GM23338 (cell line): ENCODE data around the gene TSPAN4. TPM values are rescaled to one million over a fixed set of nuclear protein-coding genes. Genes with fewer than 3 reads are reported as not detected.

ENCODE experiments used
- ATAC-seq: fragments of 200-7000 bp; cut with Tn5 transposase; 3 replicates; pipeline ENCODE4 v1.9.1; 2020
- DNase-seq: peaks from one replicate; pipeline ENCODE4 v3.0.0-alpha.2; 2015; ENCODE audit warnings: low spot score
- H2AFZ ChIP-seq: fragments of 200-600 bp; sonication (generic); 2 replicates; pipeline ENCODE4 v1.8.0; 2016; ENCODE audit warnings: antibody characterized with exemption, mild to moderate bottlenecking, moderate library complexity
- H3F3A ChIP-seq: fragments of 200-600 bp; sonication (generic); replicated peaks from 2 replicates; pipeline ENCODE4 v1.8.0; 2017; ENCODE audit warnings: antibody characterized with exemption, mixed run types, low read depth
- H3K27ac ChIP-seq: fragments of 200-600 bp; sonication (generic); 2 replicates; pipeline ENCODE4 v1.6.1; 2016; ENCODE audit warnings: low read depth
- H3K27me3 ChIP-seq: fragments of 200-600 bp; sonication (generic); 2 replicates; pipeline ENCODE4 v1.8.0; 2016; ENCODE audit warnings: mild to moderate bottlenecking, mixed run types, moderate library complexity; ENCODE audit not compliant: insufficient read depth
- H3K36me3 ChIP-seq: fragments of 200-600 bp; sonication (generic); 2 replicates; pipeline ENCODE4 v1.8.0; 2016; ENCODE audit warnings: mild to moderate bottlenecking; ENCODE audit not compliant: insufficient read depth
- H3K4me1 ChIP-seq: fragments of 200-600 bp; sonication (generic); 2 replicates; pipeline ENCODE4 v1.8.0; 2016; ENCODE audit warnings: mild to moderate bottlenecking, moderate library complexity; ENCODE audit not compliant: insufficient read depth
- H3K4me2 ChIP-seq: fragments of 200-600 bp; sonication (generic); 2 replicates; pipeline ENCODE4 v1.7.1; 2017; ENCODE audit warnings: mixed run types
- H3K4me3 ChIP-seq: fragments of 200-600 bp; sonication (generic); 2 replicates; pipeline ENCODE4 v1.6.1; 2016; ENCODE audit warnings: mixed run types
- H3K79me2 ChIP-seq: fragments of 200-600 bp; sonication (generic); replicated peaks from 2 replicates; pipeline ENCODE4 v1.8.0; 2017; ENCODE audit warnings: mild to moderate bottlenecking; ENCODE audit not compliant: insufficient read depth
- H3K9me2 ChIP-seq: fragments of 200-600 bp; sonication (generic); 2 replicates; pipeline ENCODE4 v1.8.0; 2017; ENCODE audit not compliant: insufficient read depth
- H4K20me1 ChIP-seq: fragments of 200-600 bp; sonication (generic); replicated peaks from 2 replicates; pipeline ENCODE4 v1.8.0; 2017; ENCODE audit warnings: mild to moderate bottlenecking; ENCODE audit not compliant: insufficient read depth
- H3K27ac Mint-ChIP-seq: 2 replicates; pipeline ENCODE4 v1.8.0; 2020; ENCODE audit warnings: inconsistent platforms, mild to moderate bottlenecking, moderate library complexity, mixed read lengths
- H3K27me3 Mint-ChIP-seq: 3 replicates; pipeline ENCODE4 v1.8.0; 2022; ENCODE audit warnings: low read depth, mild to moderate bottlenecking, moderate library complexity, mixed read lengths, inconsistent platforms; ENCODE audit not compliant: insufficient read depth, poor library complexity
- H3K36me3 Mint-ChIP-seq: 3 replicates; pipeline ENCODE4 v1.8.0; 2021; ENCODE audit warnings: low read depth, mild to moderate bottlenecking, inconsistent platforms, moderate library complexity, mixed read lengths
- H3K4me1 Mint-ChIP-seq: 3 replicates; pipeline ENCODE4 v1.8.0; 2020; ENCODE audit warnings: mild to moderate bottlenecking, inconsistent platforms, mixed read lengths
- H3K4me3 Mint-ChIP-seq: 3 replicates; pipeline ENCODE4 v1.8.0; 2021; ENCODE audit warnings: moderate library complexity, mild to moderate bottlenecking, inconsistent platforms, mixed read lengths
- H3K9me3 Mint-ChIP-seq: 3 replicates; pipeline ENCODE4 v1.8.0; 2020; ENCODE audit warnings: moderate library complexity, mild to moderate bottlenecking, inconsistent platforms, mixed read lengths
- CREB1 ChIP-seq: fragments of 250-450 bp; sonication (Bioruptor Pico); IDR thresholded peaks from 2 replicates; pipeline ENCODE4 v1.5.0; 2020; ENCODE audit warnings: low read depth, mild to moderate bottlenecking, moderate library complexity
- CTCF ChIP-seq, 2 experiments: fragments of 200-600 bp in 1 of 2; sonication (generic) in 1 of 2; conservative IDR thresholded peaks; 2 replicates each; pipeline versions ENCODE4 v1.5.1 to v1.6.1; 2016 to 2017; ENCODE audit warnings: antibody characterized with exemption in 2 of 2, low read depth in 2 of 2, mild to moderate bottlenecking in 2 of 2, moderate library complexity in 1 of 2
- ETS1 ChIP-seq: IDR thresholded peaks from 2 replicates; pipeline ENCODE4 v1.6.1; 2016; ENCODE audit warnings: antibody characterized with exemption
- EZH2 ChIP-seq: fragments of 200-600 bp; sonication (generic); IDR thresholded peaks from one replicate; pipeline ENCODE4 v1.8.0; 2017; ENCODE audit warnings: antibody characterized with exemption, mild to moderate bottlenecking, low read depth; ENCODE audit not compliant: unreplicated experiment
- EZH2phosphoT487 ChIP-seq: fragments of 200-600 bp; sonication (generic); IDR thresholded peaks from one replicate; pipeline ENCODE4 v1.8.1; 2018; ENCODE audit warnings: antibody characterized with exemption; ENCODE audit not compliant: unreplicated experiment
- JUNB ChIP-seq: IDR thresholded peaks from one replicate; pipeline ENCODE4 v1.6.1; 2016; ENCODE audit warnings: antibody characterized with exemption; ENCODE audit not compliant: unreplicated experiment
- NANOG ChIP-seq: IDR thresholded peaks from 2 replicates; pipeline ENCODE4 v1.6.1; 2016; ENCODE audit warnings: antibody characterized with exemption, borderline replicate concordance
- POLR2AphosphoS5 ChIP-seq: IDR thresholded peaks from 2 replicates; pipeline ENCODE4 v1.6.1; 2016; ENCODE audit warnings: antibody characterized with exemption, low read depth
- REST ChIP-seq: IDR thresholded peaks from one replicate; pipeline ENCODE4 v1.6.1; 2018; ENCODE audit warnings: antibody characterized with exemption; ENCODE audit not compliant: unreplicated experiment
- STAT1 ChIP-seq: IDR thresholded peaks from one replicate; pipeline ENCODE4 v1.6.1; 2016; ENCODE audit warnings: antibody characterized with exemption; ENCODE audit not compliant: unreplicated experiment
- ZNF331 ChIP-seq: fragments of 250-450 bp; sonication (Bioruptor Pico); IDR thresholded peaks from 2 replicates; pipeline ENCODE4 v1.5.0; 2020; ENCODE audit warnings: low read depth, mild to moderate bottlenecking, moderate library complexity
- polyA plus RNA-seq: library from polyadenylated mRNA; unstranded; fragments of >200 nt; fragmentation: Nextera tagmentation; extraction: Ambion mirVana; gene quantifications from 2 replicates; pipeline ENCODE4 v1.2.1, GENCODE V29; 2016
- total RNA-seq: library from RNA; depleted of rRNA; stranded (reverse); fragments of >200 nt; shearing (Covaris generic); gene quantifications from 2 replicates; pipeline ENCODE4 v1.2.3, GENCODE V29; 2014

The TSPAN4 gene
- total and polyA plus RNA-seq, 2 experiments from 2014 or later, result 76.8 to 150 TPM

GRCh38 chr11:834371-835316 lies 8.0 kb upstream of the TSPAN4 start:
- no peak overlapping the region for H2AFZ ChIP-seq
- peaks cover 3% of the 10 kb centered on the region; the same call in 1 of the 2 replicates for H3K36me3 ChIP-seq
- H3K27ac ChIP-seq, result no peak overlapping the region
- DNase-seq (no peak), ATAC-seq (no peak)
- H3K4me3 Mint-ChIP-seq, result peak overlapping the region; percentile 73; the same call in 2 of the 3 replicates
- TF ChIP-seq STAT1 (no peak), EZH2 (no peak), CREB1 (CRISPR knock-in tag) (no peak), ETS1 (no peak), POLR2AphosphoS5 (peak; percentile 27; the same call in 1 of the 2 replicates)
- H3K9me3 Mint-ChIP-seq, result no peaks in the 10 kb centered on the region
- H3K4me1 Mint-ChIP-seq, result peaks cover 26% of the 10 kb centered on the region
- no peak overlapping the region for H3K27ac Mint-ChIP-seq
- H3K4me1 ChIP-seq, result peaks cover 14% of the 10 kb centered on the region
- peaks cover 23% of the 10 kb centered on the region for H3F3A ChIP-seq
- peaks cover 20% of the 10 kb centered on the region; the same call in 2 of the 3 replicates for H3K36me3 Mint-ChIP-seq
- peak overlapping the region; percentile 93 for H3K4me2 ChIP-seq
- H3K27me3 ChIP-seq, result peaks cover 22% of the 10 kb centered on the region
- peaks cover 41% of the 10 kb centered on the region for H3K27me3 Mint-ChIP-seq
- H3K4me3 ChIP-seq, result peak overlapping the region; percentile 89; the same call in 1 of the 2 replicates
- 0 out of 2 replicates have a peak, but pooled peaks cover 5% of the 10 kb centered on the region for H3K79me2 ChIP-seq
- no peaks in the 10 kb centered on the region for H3K9me2 ChIP-seq
- peaks cover 16% of the 10 kb centered on the region; the same call in 1 of the 2 replicates for H4K20me1 ChIP-seq

GRCh38 chr11:836274-836673 lies 6.4 kb upstream of the TSPAN4 start:
- DNase-seq, result no peak
- no peak overlapping the region for H3K27ac ChIP-seq
- H3F3A ChIP-seq, result peaks cover 33% of the 10 kb centered on the region
- H3K4me3 ChIP-seq, result no peak overlapping the region
- H3K27me3 Mint-ChIP-seq, result peaks cover 39% of the 10 kb centered on the region
- no peak overlapping the region for H3K4me3 Mint-ChIP-seq
- H4K20me1 ChIP-seq, result peaks cover 30% of the 10 kb centered on the region
- H3K4me1 ChIP-seq, result peaks cover 21% of the 10 kb centered on the region
- H3K27ac Mint-ChIP-seq, result no peak overlapping the region
- H2AFZ ChIP-seq, result no peak overlapping the region
- no peak for ATAC-seq
- peaks cover 36% of the 10 kb centered on the region for H3K36me3 Mint-ChIP-seq
- no peaks in the 10 kb centered on the region for H3K9me3 Mint-ChIP-seq
- peaks cover 11% of the 10 kb centered on the region for H3K27me3 ChIP-seq
- H3K79me2 ChIP-seq, result peaks cover 13% of the 10 kb centered on the region
- H3K4me2 ChIP-seq, result no peak overlapping the region
- peaks cover 6% of the 10 kb centered on the region; the same call in 1 of the 2 replicates for H3K36me3 ChIP-seq
- H3K4me1 Mint-ChIP-seq, result peaks cover 35% of the 10 kb centered on the region
- no peaks in the 10 kb centered on the region for H3K9me2 ChIP-seq
- TF ChIP-seq EZH2phosphoT487 (no peak), NANOG (no peak), ZNF331 (CRISPR knock-in tag) (no peak), STAT1 (no peak), CREB1 (CRISPR knock-in tag) (no peak), EZH2 (no peak), CTCF (conservative IDR thresholded peaks at IDR 0.05; ENCODE audit: low read depth in 2 of 2) (no peak), REST (no peak), JUNB (no peak)
